GM18505 (cell line): ENCODE data around the gene BMERB1.

ENCODE experiments used
- ATAC-seq: cut with Tn5 transposase; IDR thresholded peaks from one replicate; pipeline ENCODE4 v1.9.1; 2021; ENCODE audit not compliant: unreplicated experiment
- POLR2A ChIP-seq: IDR thresholded peaks from 4 replicates; pipeline ENCODE4 v1.6.1; 2011; ENCODE audit warnings: borderline replicate concordance; ENCODE audit not compliant: insufficient read depth, insufficient read length; ENCODE audit errors: extremely low read depth

Gene BMERB1

GRCh38 chr16:15585956-15586355 is 151.6 kb downstream of the BMERB1 start:
- TF ChIP-seq POLR2A = no peak
- ATAC-seq = no peak

- no peak for ATAC-seq
- TF ChIP-seq POLR2A = no peak
Observed at GRCh38 chr16:15586716-15587115, 152.3 kb downstream of the BMERB1 start.

- ATAC-seq = no peak
- TF ChIP-seq POLR2A = no peak
Observed at GRCh38 chr16:15587152-15587825, 152.9 kb downstream of the BMERB1 start.

- ATAC-seq = no peak
- no peak for TF ChIP-seq POLR2A
Observed at GRCh38 chr16:15592324-15592723, 157.9 kb downstream of the BMERB1 start.

GRCh38 chr16:15593235-15593634 is 158.8 kb downstream of the BMERB1 start:
- TF ChIP-seq POLR2A = no peak
- no peak for ATAC-seq

GRCh38 chr16:15594711-15595320 is 160.4 kb downstream of the BMERB1 start:
- no peak for ATAC-seq
- TF ChIP-seq POLR2A = no peak

GRCh38 chr16:15597135-15597534 is 162.7 kb downstream of the BMERB1 start:
- no peak for TF ChIP-seq POLR2A
- no peak for ATAC-seq

GRCh38 chr16:15597822-15598647 is 163.6 kb downstream of the BMERB1 start:
- ATAC-seq = no peak
- no peak for TF ChIP-seq POLR2A

GRCh38 chr16:15598648-15599190 is 164.3 kb downstream of the BMERB1 start:
- TF ChIP-seq POLR2A = no peak
- no peak for ATAC-seq

- no peak for ATAC-seq
- TF ChIP-seq POLR2A = no peak
Observed at GRCh38 chr16:15599303-15600070, 165.1 kb downstream of the BMERB1 start.

- no peak for TF ChIP-seq POLR2A
- ATAC-seq = no peak
Observed at GRCh38 chr16:15601212-15601879, 167.0 kb downstream of the BMERB1 start.

- no peak for ATAC-seq
- no peak for TF ChIP-seq POLR2A
Observed at GRCh38 chr16:15602285-15603044, 168.1 kb downstream of the BMERB1 start.
